Activated CD4-positive, alpha-beta T cell treated with anti-CD3 and anti-CD28 coated beads, Interleukin-2, amount 50 U/mL, for 16 hours (primary cell): ENCODE data around the gene ANKRD12.

Experiments
- DNase-seq: peaks from one replicate; pipeline ENCODE4 v3.0.0-alpha.2; 2020

ANKRD12 gene

DNA sequence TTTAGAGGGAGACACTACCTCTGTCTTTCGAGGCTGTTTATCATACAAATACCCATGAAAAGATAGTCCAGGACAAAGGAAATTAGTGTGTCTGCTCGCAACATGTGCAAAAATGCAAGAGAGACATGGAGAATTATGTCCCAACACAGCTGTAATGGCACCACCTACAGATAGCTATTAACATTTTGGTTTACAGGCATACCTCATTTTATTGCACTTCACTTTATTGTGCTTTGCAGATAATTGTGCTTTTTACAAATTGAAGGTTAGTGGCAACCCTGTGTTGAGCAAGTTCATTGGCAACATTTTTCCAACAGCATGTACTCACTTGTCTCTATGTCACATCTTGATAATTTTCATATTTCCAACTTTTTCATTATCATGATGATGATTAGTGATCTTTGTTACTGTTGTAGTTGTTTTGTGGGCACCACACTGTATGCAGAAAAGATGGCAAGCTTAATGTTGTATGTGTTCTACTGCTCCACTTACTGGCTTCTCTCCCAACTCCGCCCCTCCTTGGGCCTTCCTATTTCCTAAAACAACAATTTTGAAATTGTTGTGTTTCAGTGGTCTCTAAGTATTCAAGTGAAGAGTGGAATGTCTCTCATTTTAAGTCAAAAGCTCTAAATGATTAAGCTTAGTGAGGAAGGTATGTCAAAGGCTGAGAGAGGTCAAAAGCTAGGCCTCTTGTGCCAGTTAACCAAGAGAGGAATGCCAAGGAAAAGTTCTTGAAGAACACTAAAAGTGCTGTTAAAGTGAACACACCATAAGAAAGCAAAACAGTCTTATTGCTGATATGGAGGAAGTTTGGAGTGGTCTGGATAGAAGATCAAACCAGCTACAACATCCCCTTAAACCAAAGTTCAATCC, 52.0 kb downstream of the ANKRD12 start:
- DNase-seq, result no peak

DNA sequence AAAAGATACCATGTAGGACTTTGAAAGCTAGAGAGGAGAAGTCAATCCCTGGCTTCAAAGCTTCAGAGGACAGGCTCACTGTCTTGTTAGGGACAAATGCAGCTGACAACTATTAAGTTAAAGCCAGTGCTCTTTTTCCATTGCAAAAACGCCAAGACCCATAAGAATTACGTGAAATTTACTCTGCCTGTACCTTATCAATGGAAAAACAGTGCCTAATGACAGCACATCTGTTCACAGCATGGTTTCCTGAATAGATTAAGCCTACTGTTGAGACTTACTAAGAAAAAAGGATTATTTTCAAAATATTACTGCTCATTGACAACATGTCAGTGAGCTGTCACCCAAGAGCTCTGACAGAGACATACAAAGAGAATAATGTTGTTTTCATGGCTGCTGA, 52.9 kb downstream of the ANKRD12 start:
- DNase-seq, result no peak

DNA sequence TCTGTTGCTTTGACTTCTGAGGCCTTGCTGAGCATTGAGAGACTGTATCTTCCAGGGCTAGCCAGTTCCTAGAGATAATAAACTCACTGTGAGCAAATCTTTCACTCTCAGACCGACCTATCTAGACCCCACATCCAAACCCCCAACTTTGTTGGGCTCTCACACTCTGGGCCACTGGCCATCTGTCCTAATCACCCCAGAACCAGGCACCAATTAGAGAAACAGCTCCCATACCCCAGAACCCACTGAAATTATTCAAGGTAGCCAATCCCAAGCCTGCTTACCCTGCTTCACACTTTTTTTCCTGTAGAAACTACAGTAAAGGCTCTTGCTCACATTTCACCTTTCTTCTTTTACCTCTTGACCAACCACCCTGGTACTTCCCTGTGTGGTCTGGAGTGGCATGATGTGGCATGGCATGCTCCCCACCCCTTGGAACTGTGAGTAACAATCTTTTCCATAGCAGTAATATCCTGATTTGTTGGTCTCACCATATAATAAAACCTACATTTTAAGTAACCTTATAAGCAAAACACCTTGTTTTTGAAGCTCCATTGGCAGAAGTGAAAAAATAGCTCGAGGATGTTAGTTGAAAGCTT, 55.2 kb downstream of the ANKRD12 start:
- DNase-seq, result no peak

DNA sequence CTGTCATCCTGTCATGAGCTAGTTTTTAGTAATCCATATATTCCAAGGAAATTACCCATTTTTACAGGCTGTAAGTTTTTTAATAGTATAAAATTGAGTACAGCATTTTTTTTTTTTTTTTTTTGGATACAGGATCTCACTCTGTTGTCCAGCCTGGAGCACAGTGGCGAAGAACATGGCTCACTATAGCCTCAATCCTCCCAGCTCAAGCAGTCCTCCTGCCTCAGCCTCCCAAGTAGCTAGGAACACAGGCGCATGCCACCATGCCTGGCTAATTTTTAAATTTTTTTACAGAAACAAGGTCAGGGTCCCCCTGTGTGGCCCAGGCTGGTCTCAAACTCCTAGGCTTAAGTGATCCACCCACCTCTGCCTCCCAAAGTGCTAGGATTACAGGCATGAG, 56.5 kb downstream of the ANKRD12 start:
- DNase-seq, result no peak

DNA sequence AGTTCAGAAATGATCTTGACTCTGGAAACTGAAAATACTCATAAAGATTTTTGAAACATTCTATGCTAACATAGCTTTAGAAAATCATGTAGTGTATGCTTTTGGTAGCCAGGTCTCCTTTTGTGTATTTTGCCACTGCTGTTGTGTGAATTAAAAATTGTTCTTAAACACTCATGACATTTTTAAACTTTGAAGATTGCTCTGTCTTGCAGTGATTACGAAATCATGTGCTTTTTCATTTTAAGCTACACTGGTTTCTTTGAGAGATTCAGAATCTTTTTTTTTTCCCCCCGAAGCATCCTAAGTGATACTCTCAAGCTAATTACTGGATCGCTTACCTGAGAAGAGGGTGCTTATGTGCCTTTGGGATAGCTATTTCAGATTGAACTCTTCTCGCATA, 60.0 kb downstream of the ANKRD12 start:
- DNase-seq, result no peak

DNA sequence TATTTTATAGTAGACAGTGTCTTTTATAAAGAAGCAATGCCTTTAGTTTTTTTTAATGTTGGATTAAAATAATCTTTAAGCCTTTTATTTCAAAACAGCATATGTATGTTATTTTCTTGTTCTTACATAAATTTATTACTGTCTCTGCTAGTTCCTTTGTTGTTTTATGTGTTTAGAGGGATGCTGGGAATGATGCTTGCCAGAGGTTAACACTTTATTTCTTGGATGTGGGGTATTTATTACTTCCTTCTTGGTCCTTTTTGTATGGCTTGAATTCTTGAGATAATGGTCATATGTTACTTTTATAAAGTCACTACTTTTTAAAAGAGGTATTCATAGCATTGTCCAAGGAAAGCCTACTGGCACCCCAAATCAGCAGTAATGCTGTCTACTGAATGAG, 63.1 kb downstream of the ANKRD12 start:
- no peak for DNase-seq

DNA sequence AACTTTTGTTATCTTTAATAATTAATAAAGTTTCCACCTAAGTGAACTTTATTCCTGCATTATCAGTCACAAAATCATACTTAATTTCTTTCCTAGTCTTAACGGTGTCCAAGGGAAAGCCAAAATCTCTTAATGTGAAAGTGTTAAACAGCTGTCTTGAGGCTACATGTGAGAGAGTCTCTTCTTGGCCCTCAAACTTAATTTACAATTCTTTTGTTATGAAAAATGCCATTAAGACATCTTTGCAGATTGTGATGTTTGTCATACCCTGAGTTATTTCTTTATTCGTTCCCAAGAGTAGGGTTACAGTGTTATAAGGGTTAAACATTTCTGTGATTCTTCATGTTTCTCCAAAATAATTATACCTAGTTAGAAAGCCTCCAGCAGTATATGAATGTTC, 64.6 kb downstream of the ANKRD12 start:
- DNase-seq, result no peak

DNA sequence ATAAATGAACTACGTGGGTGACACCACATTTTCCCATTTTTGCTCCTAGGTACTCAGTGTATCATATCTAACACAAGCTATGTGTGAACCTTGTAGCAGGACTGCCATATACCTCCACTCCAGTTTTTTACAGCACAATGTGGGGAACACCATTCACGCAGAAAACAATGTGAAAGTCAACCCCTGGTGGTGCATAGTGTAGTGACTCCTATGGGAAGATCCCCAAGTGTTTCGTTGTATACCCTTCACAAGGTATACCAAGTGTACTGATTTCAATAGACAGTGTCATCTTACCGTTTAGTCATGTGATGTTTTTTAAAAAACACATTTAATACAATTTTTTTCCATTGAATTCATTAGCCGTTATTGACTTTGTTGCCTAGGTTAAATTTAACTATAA, 68.1 kb downstream of the ANKRD12 start:
- DNase-seq, result no peak

DNA sequence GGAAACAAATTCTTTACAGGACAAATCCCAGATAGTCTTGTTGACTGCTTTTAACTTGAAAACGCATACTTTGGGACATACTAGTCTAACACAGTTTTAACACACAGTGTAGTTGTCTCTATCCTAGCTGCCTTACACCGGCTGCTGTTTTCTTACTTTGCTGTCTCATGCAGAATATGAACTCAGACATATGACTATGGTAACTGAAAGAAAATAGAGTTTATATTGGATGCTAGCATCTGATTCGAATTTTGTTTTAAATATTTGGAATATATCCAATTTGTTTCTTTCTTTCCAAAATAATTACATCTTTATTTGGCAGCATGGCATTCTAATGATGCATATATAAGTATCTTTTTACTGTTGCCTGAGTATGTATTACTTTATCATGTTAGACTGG, 69.8 kb downstream of the ANKRD12 start:
- DNase-seq, result no peak

DNA sequence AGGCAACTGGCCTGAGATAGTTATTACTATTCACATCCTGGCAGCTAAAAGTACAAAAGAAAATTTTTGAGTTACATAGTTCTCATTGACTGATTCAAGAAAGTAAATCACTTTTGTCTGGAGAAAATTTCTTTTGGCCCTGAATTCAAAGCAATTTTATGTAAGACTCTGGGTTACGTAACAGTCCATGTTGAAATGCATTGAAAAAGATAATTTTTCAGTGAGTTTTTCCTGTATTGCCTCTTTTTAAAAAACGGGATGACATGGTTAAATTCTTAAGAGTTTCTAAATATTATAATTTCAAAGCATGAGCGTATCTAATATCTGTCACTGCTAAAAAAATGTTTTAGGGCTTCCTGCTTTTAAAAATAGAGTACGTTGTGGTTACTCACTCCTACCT, 72.7 kb downstream of the ANKRD12 start:
- no peak for DNase-seq

DNA sequence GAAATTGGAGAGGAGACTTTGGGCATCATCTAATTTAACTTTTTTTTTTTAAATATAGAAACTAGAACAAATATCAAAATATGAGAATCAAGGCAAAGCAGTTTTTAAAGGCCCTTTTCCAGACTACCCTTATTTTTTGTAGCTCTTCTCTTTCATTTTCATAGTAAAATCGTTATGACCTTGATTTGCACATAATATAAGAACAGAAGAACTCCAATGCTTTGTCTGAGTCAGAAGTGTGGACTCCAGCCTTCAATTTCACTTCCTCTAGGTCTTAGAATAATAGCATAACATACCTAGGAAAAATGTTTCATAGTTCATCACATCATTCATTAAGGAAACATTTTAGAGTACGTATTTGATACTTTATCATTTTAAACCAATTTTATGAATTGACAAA, 74.4 kb downstream of the ANKRD12 start:
- DNase-seq, result no peak

DNA sequence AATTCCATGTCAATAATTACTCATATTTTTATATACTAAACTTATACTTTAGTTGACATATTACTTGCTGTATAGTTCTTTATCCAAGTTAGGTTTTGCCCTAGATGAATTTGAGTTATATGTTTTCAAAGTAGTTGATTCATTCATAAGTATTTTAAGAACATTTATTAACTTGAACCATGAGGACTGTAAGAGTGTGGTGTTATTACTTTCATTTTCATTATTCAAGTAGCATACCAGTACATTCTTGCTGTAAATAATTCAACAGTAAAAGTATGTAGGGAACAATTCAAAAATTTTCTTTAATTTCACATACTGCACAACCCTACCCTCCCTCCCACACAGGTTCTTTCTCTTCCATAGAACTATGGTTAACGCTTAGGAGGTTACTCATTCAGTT, 75.4 kb downstream of the ANKRD12 start:
- no peak for DNase-seq

DNA sequence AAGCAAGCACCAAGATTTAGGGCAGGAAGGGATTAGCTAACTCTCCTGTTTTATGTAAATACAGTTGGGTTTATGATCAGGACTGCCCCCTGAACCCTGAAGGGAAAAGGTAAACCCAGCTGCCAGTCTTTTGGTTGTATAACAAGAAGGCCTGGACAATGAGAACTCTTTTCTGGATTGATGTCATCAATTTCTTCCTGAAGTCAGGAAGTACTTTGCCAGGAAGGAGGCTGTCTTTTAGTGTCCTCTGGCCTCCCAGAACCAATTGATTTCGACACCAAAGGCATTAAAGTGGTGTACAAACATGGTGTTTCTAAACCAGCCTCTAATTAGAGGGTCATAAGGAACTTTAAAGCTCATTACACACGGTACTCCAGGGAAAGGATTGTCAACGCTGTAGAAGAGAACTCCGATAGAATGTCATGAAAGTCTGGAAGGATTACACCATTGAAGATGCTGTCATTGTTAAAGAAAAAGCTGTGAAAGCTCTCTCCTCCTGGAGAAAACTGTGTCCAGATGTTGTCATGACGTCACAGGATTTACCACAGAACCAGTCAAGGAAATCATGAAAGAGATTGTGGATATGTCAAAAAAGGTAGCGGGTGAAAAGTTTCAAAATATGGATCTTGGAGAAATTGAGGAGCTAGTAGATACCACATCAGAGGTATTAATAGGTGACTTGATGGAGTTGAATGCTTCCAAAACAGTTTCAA, 78.8 kb downstream of the ANKRD12 start:
- no peak for DNase-seq

DNA sequence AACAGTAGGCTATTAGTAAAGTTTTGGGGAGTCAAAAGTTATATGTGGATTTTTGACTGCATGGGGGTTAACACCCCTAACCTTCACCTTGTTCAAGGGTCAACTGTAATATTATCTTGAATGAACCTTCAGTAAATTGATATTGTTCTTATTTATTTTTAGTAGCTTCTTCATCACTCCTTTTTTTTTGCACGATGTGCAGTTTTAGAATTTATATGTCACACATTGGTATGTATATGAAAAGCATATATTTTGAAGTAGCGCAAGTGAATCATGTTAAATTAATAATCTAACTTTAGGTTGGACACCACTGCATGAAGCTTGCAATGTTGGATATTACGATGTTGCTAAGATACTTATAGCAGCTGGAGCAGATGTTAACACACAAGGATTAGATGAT, 79.9 kb downstream of the ANKRD12 start:
- no peak for DNase-seq

DNA sequence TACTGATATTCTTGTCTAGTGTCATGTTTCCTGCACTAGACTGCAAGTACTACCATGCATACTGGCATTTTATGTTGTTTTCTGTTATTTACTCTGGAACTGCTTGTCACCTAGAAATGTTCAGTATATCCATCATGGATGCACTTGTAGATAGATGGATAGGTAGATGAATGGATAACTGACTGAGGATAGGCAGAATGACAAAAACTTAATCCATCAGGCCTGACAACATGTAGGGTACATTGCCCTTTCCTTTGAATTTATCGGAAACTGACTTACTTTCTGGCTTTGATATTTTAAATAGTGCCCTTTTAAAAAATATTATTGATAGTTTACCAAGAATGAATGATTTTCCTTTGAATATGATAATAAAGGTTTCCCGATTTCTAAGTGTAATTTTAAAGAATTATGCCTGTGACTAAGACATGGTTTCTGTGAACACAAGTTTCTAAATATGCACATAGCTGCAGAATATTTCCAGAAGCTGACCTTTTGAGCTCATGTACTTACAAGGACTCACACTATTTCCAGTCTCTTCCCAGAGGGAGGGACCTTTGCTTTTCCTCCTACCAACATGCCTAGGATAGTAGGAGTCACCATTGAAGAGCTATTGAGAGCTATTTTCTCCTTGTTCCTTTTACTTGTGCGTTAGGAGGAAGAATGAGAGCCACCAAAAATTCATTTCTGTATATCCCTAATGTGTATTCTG, 81.3 kb downstream of the ANKRD12 start:
- DNase-seq, result no peak

DNA sequence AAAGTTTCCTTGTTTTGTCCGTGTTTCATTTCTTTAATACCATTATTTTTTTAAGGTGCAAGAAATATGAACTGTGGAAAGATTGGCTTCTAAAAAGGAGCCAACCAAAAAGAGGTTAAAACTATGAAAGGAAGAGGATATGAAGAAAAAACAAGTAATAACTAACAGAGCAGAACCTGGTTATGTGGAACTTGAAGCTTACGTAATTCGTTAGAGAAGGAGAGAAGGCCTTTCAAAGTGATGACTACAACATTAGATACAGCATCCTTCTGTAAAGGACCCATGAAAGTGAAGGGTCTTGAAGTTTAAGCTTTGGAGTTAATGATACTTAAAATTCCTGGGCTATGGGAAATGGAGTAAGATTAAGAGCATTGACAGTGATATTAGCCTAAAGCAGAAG, 84.5 kb downstream of the ANKRD12 start:
- no peak for DNase-seq

DNA sequence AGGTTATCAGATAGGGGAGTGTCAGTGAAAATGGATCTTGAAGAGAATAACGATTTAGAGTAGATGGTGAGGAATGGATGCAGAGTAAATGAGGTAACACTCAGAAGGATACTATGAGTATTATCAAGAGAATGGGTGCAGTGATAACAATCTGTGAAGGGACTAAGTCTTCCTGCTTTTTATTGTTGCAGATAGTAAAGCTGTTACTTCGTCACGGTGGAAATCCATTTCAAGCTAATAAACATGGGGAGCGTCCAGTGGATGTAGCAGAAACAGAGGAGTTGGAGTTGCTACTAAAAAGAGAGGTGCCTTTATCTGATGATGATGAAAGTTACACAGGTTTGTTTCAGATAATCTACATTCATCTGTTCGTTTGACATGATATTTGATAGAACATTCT, 85.1 kb downstream of the ANKRD12 start:
- DNase-seq, result no peak

DNA sequence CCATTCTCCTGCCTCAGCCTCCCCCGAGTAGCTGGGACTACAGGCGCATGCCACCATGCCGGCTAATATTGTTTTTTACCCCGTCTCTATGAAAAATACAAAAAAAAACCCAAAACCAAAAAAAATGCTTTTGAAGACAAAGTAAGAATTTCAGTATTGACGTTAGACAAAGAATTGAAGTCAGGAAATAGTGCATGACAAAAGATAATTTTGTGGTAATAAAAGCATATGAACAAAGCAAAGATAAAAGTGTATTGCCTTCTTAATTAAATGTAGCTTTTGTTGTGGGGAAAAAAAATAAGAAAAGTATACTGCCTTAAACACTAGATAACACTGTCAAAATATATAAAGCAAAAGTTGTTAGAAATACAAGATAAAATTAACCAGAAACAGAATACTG, 86.8 kb downstream of the ANKRD12 start:
- DNase-seq, result no peak

DNA sequence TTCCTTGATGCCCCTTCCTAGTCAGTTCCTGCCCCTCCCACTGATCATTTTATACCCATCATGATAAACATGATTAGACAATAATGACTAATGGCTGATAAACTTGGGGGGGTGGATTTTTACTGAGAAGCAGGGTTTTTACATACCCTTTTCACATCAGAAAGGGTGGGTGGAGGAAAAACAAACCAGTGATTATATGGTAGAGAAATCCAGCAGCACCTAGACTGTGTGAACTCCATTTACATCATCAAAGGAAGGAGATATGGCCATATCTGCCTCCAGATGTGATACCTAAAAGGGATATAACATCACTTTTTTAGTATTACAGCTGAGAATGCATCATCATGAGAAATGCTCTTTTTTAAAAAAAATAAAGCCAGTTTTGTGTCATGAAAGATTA, 89.9 kb downstream of the ANKRD12 start:
- no peak for DNase-seq

DNA sequence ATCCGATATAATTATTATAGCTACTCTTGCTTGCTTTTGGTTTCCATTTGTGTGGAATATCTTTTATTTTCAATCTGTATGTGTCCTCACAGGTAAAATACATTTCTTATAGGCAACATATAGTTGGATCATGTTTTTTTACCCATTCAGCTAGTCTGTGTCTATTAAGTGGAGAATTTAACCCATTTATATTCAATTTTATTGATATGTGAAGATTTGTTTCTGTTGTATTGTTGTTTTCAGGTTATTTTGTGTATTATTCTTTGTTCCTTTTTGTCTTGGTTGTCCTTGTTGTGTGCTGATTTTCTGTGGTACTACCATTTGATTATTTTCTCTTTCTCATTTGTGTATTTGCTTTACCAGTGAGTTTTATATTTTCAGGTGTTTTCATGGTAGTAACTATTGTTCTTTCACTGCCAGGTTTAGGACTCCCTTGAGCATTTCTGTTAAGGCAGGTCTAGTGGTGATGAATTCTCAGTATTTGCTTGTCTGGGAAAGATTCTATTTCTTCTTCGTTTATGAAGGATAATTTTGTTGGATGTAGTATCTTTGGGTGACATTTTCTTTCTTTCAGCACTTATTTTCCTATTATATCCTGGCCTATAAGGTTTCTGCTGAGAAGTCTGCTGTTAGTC, 95.4 kb downstream of the ANKRD12 start:
- DNase-seq, result no peak

DNA sequence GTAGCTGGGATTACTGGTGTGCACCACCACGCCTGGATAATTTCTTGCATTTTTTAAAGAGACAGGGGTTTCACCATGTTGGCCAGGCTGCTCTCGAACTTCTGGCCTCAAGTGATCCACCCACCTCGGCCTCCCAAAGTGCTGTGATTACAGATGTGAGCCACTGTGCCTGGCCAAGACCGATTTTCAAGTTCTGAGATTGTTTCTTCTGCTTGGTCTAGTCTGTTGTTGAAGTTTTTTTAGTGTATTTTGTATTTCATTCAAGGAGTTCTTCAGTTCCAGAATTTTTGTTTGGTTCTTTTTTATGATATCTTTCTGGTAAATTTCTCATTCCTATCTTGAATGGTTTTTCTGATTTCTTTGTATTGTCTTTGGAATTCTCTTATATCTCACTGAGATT, 96.4 kb downstream of the ANKRD12 start:
- no peak for DNase-seq

DNA sequence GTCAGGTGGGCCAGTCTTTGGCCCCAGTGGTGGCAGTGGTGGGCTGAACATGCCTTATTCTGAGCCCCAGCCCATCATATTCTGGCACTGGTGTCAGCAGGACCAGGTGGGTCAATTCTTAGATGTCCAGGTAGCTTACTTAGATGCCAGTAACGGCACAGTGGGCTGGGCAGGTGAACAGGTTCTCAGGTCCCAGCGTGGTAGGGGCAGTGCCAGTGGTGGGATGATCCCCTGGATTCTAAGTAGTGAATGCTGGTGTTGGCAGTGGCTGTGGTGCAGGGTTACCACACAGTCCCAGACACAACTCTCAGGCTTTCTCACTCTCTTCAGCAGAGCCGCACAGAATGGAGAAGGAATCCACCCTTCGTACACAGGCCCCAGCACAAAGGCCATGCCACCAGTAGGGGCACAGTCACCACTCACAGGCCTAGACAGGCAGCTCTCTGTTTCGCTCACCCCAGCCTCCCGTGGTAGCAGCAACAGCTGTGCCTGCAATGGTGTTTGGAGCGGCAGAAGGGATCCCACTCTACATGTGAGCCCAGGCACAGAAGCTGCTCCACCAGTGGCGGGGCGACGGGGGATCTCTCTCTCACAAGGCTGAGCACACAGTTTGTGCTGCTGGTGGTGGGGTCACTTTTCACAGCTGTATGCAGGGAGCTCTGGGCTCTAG, 97.3 kb downstream of the ANKRD12 start:
- DNase-seq, result no peak
